ENCODE data around the gene EXOG. TPM values are rescaled to one million over a fixed set of nuclear protein-coding genes. Genes with fewer than 3 reads are reported as not detected.

The EXOG gene
- total RNA-seq, 1 donor from 2014 or later, result 14.1 TPM

DNA sequence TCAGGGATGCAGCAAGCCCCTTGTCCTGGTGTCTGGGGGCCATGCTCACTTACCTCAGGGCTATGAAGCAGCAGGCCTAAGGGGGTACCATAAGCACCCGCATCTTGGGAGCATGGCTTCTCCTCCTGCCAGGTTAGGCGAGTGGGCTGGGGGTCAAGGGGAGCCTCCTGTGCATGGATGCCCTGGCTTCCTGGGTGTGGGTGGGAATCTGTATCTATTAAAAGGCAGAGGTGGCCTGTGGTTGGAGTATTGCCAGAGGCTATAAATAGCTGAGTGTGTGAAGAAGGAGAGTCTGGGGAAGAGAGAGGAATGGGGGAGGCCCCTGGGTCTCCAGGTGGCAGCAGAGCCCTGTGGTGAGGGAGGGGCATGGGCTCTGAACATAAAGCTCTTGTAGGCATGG, 22.9 kb upstream of the EXOG start:
- Histone ChIP-seq H3K27me3 (ENCODE audit: control insufficient read depth in 3 of 3, insufficient read depth in 3 of 3, low read length in 3 of 3) (no peaks in the 10 kb centered on the region), H3K36me3 (ENCODE audit: control insufficient read depth in 3 of 3, insufficient read depth in 3 of 3, low read length in 3 of 3) (peaks cover 0 to 5% (median 0%) of the 10 kb centered on the region in 3 donors)

DNA sequence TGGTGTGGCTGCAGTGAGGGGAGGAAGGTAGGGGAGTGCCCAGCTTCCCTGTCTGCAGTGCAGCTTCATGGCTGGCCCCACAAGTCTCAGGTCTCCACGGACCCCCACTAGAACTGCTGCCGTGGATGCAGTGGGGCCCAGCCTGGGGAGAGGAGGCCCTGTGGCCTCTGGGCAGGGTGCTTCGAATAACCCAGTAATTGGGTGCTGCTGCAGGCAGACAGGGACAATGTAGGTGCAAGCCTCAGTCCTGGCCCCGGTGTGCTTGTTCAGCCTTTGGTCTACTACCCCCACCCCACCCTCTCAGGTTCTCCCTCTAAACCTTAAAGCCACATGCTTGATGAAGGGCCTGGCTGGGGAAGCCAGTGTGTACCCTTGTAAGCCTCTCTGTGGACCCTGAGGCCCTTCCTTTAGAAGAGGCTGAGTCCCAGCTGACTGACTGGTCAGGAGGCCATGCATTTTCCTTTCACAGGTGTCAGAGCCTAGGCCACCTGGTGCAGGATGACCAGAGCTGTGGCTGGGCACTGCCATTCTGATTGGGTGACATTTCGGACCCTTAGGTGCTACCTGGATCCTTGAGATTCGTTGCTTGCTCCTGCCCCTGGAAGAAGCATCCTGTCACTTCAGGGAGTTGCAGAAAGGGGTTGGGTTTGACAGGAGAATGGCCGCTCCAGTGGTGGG, 21.1 kb upstream of the EXOG start:
- no peak overlapping the region for H3K27ac ChIP-seq (ENCODE audit: low read depth, low read length)
- H3K27me3 ChIP-seq (ENCODE audit: control insufficient read depth in 3 of 3, insufficient read depth in 3 of 3, low read length in 3 of 3), result no peaks in the 10 kb centered on the region

More for the DNA sequence above, 22.9 kb upstream of the EXOG start:
- H3K27ac ChIP-seq (ENCODE audit: low read depth, low read length), result no peak overlapping the region
- H3K4me1 ChIP-seq (ENCODE audit: control insufficient read depth in 3 of 3, insufficient read depth in 3 of 3, low read length in 3 of 3), result peaks cover 31 to 65% (median 44%) of the 10 kb centered on the region in 3 donors
- no peak overlapping the region for H3K9ac ChIP-seq (ENCODE audit: low read depth in 1 of 3, low read length in 3 of 3)
- no peaks in the 10 kb centered on the region for H3K9me3 ChIP-seq (ENCODE audit: control insufficient read depth in 3 of 3, low read length in 3 of 3)
- H3K4me3 ChIP-seq (ENCODE audit: low read length in 3 of 3), result peak overlapping the region in 1 of 3 donors; percentile 23

DNA sequence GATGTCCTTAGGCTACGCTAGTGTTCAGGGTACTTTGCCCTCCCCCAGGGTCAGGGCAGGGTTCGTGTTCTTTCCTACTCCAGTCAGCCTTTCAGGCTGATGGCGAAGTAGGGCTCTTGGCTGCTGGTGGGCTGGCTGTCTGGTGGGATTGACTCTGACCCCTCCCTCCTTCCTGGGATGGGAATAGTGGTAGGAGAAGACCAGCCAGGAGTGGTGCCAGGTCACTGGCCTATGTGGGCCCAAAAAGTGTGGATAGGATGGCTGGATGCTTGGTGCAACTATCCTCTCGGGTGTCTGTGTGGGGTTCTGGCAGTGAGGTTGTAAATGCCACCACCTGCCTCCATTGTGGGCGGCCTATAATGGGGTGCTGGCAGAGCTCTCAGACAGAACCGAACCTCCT, 20.4 kb upstream of the EXOG start:
- Histone ChIP-seq H3K4me1 (ENCODE audit: control insufficient read depth in 3 of 3, insufficient read depth in 3 of 3, low read length in 3 of 3) (peaks cover 21 to 52% (median 34%) of the 10 kb centered on the region in 3 donors), H3K9me3 (ENCODE audit: control insufficient read depth in 3 of 3, low read length in 3 of 3) (no peaks in the 10 kb centered on the region), H3K4me3 (ENCODE audit: low read length in 3 of 3) (no peak overlapping the region), H3K27me3 (ENCODE audit: control insufficient read depth in 3 of 3, insufficient read depth in 3 of 3, low read length in 3 of 3) (no peaks in the 10 kb centered on the region), H3K36me3 (ENCODE audit: control insufficient read depth in 3 of 3, insufficient read depth in 3 of 3, low read length in 3 of 3) (peaks cover 12 to 20% (median 18%) of the 10 kb centered on the region in 3 donors), H3K9ac (ENCODE audit: low read depth in 1 of 3, low read length in 3 of 3) (no peak overlapping the region), H3K27ac (ENCODE audit: low read depth, low read length) (no peak overlapping the region)

More for the DNA sequence above, 21.1 kb upstream of the EXOG start:
- Histone ChIP-seq H3K36me3 (ENCODE audit: control insufficient read depth in 3 of 3, insufficient read depth in 3 of 3, low read length in 3 of 3) (peaks cover 6 to 14% (median 11%) of the 10 kb centered on the region in 3 donors), H3K4me3 (ENCODE audit: low read length in 3 of 3) (no peak overlapping the region), H3K9me3 (ENCODE audit: control insufficient read depth in 3 of 3, low read length in 3 of 3) (no peaks in the 10 kb centered on the region), H3K4me1 (ENCODE audit: control insufficient read depth in 3 of 3, insufficient read depth in 3 of 3, low read length in 3 of 3) (peaks cover 21 to 52% (median 34%) of the 10 kb centered on the region in 3 donors), H3K9ac (ENCODE audit: low read depth in 1 of 3, low read length in 3 of 3) (peak overlapping the region in 1 of 3 donors; percentile 33)

DNA sequence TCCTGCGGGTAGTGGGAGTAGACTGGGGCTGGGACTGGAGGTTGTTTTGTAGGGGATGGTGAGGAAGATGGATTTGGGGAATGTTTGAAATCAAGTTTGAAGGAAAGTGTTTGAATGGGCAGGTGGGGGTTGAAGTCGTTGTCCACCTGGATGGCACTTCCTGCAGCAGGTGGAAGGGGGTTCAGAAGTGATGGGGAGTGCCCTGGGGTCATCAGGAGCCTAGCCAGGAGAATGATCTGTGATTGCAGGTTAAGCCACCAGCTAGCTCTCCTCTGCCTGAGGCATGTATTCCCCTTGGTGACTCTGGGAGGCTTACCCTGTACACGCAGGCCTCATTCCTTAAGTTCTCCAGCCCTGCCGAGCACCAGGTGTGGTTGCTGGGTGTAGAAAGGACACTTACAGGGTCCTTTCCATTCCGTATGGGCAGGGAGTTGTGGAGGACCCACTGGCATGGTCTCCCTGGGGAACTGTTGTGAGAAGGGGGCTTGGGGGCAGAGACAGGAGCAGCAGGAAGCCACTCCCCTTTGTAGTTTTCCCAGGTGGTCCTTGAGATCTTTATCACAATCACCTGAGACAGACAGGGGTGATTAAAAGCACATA, 19.9 kb upstream of the EXOG start:
- peaks cover 21 to 50% (median 33%) of the 10 kb centered on the region in 3 donors for H3K4me1 ChIP-seq (ENCODE audit: control insufficient read depth in 3 of 3, insufficient read depth in 3 of 3, low read length in 3 of 3)
- no peaks in the 10 kb centered on the region for H3K9me3 ChIP-seq (ENCODE audit: control insufficient read depth in 3 of 3, low read length in 3 of 3)
- H3K4me3 ChIP-seq (ENCODE audit: low read length in 3 of 3), result no peak overlapping the region
- H3K27ac ChIP-seq (ENCODE audit: low read depth, low read length), result no peak overlapping the region
- peaks cover 18 to 26% (median 23%) of the 10 kb centered on the region in 3 donors for H3K36me3 ChIP-seq (ENCODE audit: control insufficient read depth in 3 of 3, insufficient read depth in 3 of 3, low read length in 3 of 3)
- H3K9ac ChIP-seq (ENCODE audit: low read depth in 1 of 3, low read length in 3 of 3), result no peak overlapping the region
- no peaks in the 10 kb centered on the region for H3K27me3 ChIP-seq (ENCODE audit: control insufficient read depth in 3 of 3, insufficient read depth in 3 of 3, low read length in 3 of 3)

DNA sequence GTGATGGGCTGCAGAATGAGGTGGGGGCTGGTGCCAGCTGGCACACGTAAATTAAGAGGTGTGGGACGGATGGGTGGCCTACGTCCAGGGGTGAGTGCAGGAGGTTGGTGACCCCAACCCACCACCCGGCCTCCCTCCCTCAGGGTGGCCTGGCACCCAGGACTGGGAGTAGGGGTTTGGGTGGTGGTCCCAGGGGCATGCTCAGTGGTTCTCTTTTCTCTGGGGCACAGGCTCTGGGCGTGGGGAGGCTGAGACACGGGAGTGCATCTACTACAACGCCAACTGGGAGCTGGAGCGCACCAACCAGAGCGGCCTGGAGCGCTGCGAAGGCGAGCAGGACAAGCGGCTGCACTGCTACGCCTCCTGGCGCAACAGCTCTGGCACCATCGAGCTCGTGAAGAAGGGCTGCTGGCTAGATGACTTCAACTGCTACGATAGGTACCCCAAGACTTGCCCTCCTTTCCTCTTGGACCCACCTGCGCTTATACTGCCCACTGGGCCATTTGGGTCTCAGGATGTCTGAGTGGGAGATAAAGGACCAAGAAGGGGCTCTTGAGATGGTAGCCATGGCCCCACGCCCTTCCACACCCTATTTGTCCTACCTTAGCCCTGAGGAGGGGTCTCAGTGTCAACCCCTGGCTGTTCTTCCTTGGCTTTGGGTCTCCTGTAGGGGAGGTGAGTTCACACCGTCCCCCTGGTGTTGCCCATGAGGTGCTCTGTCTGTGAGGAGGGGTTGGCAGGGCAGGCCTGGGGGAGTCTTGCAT, 18.9 kb upstream of the EXOG start:
- Histone ChIP-seq H3K9me3 (ENCODE audit: control insufficient read depth in 3 of 3, low read length in 3 of 3) (no peaks in the 10 kb centered on the region), H3K4me3 (ENCODE audit: low read length in 3 of 3) (no peak overlapping the region), H3K9ac (ENCODE audit: low read depth in 1 of 3, low read length in 3 of 3) (peak overlapping the region in 1 of 3 donors; percentile 16), H3K36me3 (ENCODE audit: control insufficient read depth in 3 of 3, insufficient read depth in 3 of 3, low read length in 3 of 3) (peaks cover 25 to 34% (median 32%) of the 10 kb centered on the region in 3 donors), H3K4me1 (ENCODE audit: control insufficient read depth in 3 of 3, insufficient read depth in 3 of 3, low read length in 3 of 3) (peaks cover 15 to 41% (median 23%) of the 10 kb centered on the region in 3 donors), H3K27me3 (ENCODE audit: control insufficient read depth in 3 of 3, insufficient read depth in 3 of 3, low read length in 3 of 3) (no peaks in the 10 kb centered on the region), H3K27ac (ENCODE audit: low read depth, low read length) (no peak overlapping the region)

DNA sequence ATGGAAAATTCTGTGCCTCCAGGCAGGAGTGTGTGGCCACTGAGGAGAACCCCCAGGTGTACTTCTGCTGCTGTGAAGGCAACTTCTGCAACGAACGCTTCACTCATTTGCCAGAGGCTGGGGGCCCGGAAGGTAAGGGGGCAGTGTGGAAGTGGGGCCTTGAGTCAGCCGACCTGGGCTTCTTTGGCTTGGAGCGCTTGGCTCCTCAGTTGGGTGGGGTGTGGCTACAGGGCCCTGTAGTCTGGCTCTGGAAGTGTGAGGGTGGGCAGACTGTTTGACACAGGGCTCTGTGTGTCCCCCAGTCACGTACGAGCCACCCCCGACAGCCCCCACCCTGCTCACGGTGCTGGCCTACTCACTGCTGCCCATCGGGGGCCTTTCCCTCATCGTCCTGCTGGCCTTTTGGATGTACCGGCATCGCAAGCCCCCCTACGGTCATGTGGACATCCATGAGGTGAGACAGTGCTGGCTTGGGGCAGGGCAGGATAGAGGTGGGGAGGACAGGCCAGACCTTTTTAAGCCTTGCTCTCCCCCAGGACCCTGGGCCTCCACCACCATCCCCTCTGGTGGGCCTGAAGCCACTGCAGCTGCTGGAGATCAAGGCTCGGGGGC, 18.2 kb upstream of the EXOG start:
- Histone ChIP-seq H3K4me3 (ENCODE audit: low read length in 3 of 3) (no peak overlapping the region), H3K4me1 (ENCODE audit: control insufficient read depth in 3 of 3, insufficient read depth in 3 of 3, low read length in 3 of 3) (peaks cover 8 to 34% (median 16%) of the 10 kb centered on the region in 3 donors), H3K36me3 (ENCODE audit: control insufficient read depth in 3 of 3, insufficient read depth in 3 of 3, low read length in 3 of 3) (peaks cover 32 to 41% (median 39%) of the 10 kb centered on the region in 3 donors), H3K27me3 (ENCODE audit: control insufficient read depth in 3 of 3, insufficient read depth in 3 of 3, low read length in 3 of 3) (no peaks in the 10 kb centered on the region), H3K27ac (ENCODE audit: low read depth, low read length) (no peak overlapping the region), H3K9me3 (ENCODE audit: control insufficient read depth in 3 of 3, low read length in 3 of 3) (no peaks in the 10 kb centered on the region), H3K9ac (ENCODE audit: low read depth in 1 of 3, low read length in 3 of 3) (no peak overlapping the region)

DNA sequence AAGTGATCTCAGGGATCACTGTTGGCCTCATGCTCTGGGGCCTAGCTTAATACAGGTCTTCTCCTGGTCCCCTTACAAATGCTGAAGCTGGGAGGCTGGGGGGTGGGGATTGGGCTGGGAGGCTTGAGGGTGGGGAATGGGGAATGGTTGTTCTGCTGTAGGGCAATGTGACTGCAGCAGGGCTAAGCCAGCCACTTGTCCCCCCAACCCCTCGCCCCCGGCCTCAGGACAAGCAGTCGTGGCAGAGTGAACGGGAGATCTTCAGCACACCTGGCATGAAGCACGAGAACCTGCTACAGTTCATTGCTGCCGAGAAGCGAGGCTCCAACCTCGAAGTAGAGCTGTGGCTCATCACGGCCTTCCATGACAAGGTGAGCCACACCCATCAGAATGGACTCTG, 17.2 kb upstream of the EXOG start:
- Histone ChIP-seq H3K4me3 (ENCODE audit: low read length in 3 of 3) (no peak overlapping the region), H3K27me3 (ENCODE audit: control insufficient read depth in 3 of 3, insufficient read depth in 3 of 3, low read length in 3 of 3) (no peaks in the 10 kb centered on the region), H3K27ac (ENCODE audit: low read depth, low read length) (no peak overlapping the region), H3K9ac (ENCODE audit: low read depth in 1 of 3, low read length in 3 of 3) (no peak overlapping the region), H3K36me3 (ENCODE audit: control insufficient read depth in 3 of 3, insufficient read depth in 3 of 3, low read length in 3 of 3) (peaks cover 37 to 49% (median 47%) of the 10 kb centered on the region in 3 donors), H3K9me3 (ENCODE audit: control insufficient read depth in 3 of 3, low read length in 3 of 3) (no peaks in the 10 kb centered on the region), H3K4me1 (ENCODE audit: control insufficient read depth in 3 of 3, insufficient read depth in 3 of 3, low read length in 3 of 3) (peaks cover 0 to 24% (median 8%) of the 10 kb centered on the region in 3 donors)

DNA sequence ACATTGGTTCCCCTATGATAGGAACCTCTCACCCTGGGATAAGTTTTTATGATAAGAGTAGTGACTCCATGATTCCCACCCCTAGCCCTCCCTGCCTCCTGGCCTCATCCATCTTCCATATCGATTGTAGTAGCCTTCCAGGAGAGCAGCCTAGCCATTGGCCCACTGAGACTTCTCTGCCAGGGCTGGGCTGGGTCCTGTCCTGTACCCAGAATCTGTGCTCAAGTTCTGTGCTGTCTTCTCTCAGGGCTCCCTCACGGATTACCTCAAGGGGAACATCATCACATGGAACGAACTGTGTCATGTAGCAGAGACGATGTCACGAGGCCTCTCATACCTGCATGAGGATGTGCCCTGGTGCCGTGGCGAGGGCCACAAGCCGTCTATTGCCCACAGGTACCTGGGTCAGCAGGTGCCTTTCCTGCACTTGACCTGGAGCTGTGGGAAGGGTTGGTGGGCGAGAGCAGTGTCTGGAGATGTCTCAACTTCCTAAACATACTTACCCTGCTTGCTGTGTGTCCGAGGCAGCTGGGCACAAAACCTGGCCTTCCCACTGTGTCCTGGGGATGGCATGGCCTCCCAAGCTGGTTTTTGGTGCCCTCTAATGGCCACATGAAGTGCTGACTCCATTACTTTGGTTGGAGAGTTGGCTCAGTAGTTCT, 16.6 kb upstream of the EXOG start:
- peaks cover 39 to 53% (median 52%) of the 10 kb centered on the region in 3 donors for H3K36me3 ChIP-seq (ENCODE audit: control insufficient read depth in 3 of 3, insufficient read depth in 3 of 3, low read length in 3 of 3)
- H3K27me3 ChIP-seq (ENCODE audit: control insufficient read depth in 3 of 3, insufficient read depth in 3 of 3, low read length in 3 of 3), result no peaks in the 10 kb centered on the region
- peaks cover 0 to 18% (median 8%) of the 10 kb centered on the region in 3 donors for H3K4me1 ChIP-seq (ENCODE audit: control insufficient read depth in 3 of 3, insufficient read depth in 3 of 3, low read length in 3 of 3)
- H3K27ac ChIP-seq (ENCODE audit: low read depth, low read length), result no peak overlapping the region
- H3K4me3 ChIP-seq (ENCODE audit: low read length in 3 of 3), result no peak overlapping the region
- no peak overlapping the region for H3K9ac ChIP-seq (ENCODE audit: low read depth in 1 of 3, low read length in 3 of 3)
- no peaks in the 10 kb centered on the region for H3K9me3 ChIP-seq (ENCODE audit: control insufficient read depth in 3 of 3, low read length in 3 of 3)

DNA sequence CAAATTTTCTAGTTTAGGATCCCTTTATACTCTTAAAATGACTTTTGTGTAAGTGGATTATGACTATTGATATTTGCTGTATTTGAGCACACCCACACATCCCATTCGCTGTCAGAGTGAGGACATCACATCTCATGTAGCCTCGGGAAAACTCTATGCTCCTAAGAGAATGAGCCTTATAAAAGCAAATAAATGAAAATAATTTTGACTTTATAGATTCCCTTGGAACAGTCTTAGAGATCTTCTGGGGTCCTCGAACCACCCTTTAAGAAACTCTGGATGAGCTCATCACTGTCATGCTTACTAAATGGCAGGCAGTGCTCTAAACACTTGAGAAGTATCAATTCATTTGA, 16.1 kb upstream of the EXOG start:
- Histone ChIP-seq H3K9me3 (ENCODE audit: control insufficient read depth in 3 of 3, low read length in 3 of 3) (no peaks in the 10 kb centered on the region), H3K4me3 (ENCODE audit: low read length in 3 of 3) (no peak overlapping the region), H3K36me3 (ENCODE audit: control insufficient read depth in 3 of 3, insufficient read depth in 3 of 3, low read length in 3 of 3) (peaks cover 39 to 55% (median 53%) of the 10 kb centered on the region in 3 donors), H3K4me1 (ENCODE audit: control insufficient read depth in 3 of 3, insufficient read depth in 3 of 3, low read length in 3 of 3) (peaks cover 0 to 13% (median 6%) of the 10 kb centered on the region in 3 donors), H3K9ac (ENCODE audit: low read depth in 1 of 3, low read length in 3 of 3) (no peak overlapping the region), H3K27me3 (ENCODE audit: control insufficient read depth in 3 of 3, insufficient read depth in 3 of 3, low read length in 3 of 3) (no peaks in the 10 kb centered on the region), H3K27ac (ENCODE audit: low read depth, low read length) (no peak overlapping the region)
